Inflammatory macrophage (primary cell): ENCODE measurements around the gene CXXC5.
"Not testable (repeated sequence)": the region's sequence is repeated elsewhere in the genome, so short reads cannot be mapped to it uniquely, and the experiment has no call there.

Source experiments
- DNase-seq, 2 donors: peaks; one replicate each; pipeline ENCODE4 v3.0.0-alpha.2; 2020 to 2022
- total RNA-seq, 18 experiments: gene quantifications; one replicate each; lab custom pipeline; 2026; ENCODE audit warnings: mixed read lengths in 6 of 18, inconsistent platforms in 2 of 18; lab: John Stamatoyannopoulos, UW

Gene CXXC5
- 28.9 to 213 (median 86.7) reads per million in 18 experiments for total RNA-seq

GRCh38 chr5:139648205-139649081, at the start of gene CXXC5:
Gene CXXC5 (plus strand): TSS chr5:139648349. CDS start chr5:139680524, 32,175 bp downstream.
- peak; percentile 70 to 73 for DNase-seq

DNA sequence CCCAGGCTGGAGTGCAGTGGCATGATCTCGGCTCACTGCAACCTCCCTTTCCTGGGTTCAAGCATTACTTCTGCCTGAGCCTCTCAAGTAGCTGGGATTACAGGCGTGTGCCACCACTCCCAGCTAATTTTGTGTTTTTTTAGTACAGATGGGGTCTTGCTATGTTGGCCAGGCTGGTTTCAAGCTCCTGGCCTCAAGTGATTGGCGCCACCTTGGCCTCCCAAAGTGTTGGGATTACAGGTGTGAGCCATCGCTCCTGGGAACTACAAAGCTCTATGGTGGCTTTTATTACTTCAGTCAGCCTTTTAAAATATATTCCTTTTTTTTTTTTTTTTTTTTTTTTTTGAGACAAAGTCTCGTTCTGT, 49.6 kb upstream of the CXXC5 start:
- not testable (repeated sequence) for DNase-seq

GRCh38 chr5:139600336-139600949, 47.7 kb upstream of the CXXC5 start:
- DNase-seq: no peak

DNA sequence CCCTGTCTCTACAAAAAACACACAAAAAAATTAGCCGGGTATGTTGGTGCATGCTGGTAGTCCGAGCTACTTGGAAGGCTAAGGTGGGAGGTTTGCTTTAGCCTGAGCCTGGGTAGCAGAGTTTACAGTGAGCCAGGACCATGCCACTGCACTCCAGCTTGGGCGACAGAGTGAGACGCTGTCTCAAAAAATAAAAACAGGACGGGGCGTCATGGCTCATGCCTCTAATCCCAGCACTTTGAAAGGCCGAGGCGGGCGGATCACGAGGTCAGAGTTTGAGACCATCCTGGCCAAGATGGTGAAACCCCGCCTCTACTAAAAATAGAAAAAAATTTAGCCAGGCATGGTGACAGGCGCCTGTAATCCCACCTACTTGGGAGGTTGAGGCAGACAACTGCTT, 46.7 kb upstream of the CXXC5 start:
- DNase-seq: no peak

GRCh38 chr5:139601948-139602347, 46.2 kb upstream of the CXXC5 start:
- DNase-seq: not testable (repeated sequence)

- no peak for DNase-seq
Observed at GRCh38 chr5:139605887-139606286, 42.3 kb upstream of the CXXC5 start.

DNA sequence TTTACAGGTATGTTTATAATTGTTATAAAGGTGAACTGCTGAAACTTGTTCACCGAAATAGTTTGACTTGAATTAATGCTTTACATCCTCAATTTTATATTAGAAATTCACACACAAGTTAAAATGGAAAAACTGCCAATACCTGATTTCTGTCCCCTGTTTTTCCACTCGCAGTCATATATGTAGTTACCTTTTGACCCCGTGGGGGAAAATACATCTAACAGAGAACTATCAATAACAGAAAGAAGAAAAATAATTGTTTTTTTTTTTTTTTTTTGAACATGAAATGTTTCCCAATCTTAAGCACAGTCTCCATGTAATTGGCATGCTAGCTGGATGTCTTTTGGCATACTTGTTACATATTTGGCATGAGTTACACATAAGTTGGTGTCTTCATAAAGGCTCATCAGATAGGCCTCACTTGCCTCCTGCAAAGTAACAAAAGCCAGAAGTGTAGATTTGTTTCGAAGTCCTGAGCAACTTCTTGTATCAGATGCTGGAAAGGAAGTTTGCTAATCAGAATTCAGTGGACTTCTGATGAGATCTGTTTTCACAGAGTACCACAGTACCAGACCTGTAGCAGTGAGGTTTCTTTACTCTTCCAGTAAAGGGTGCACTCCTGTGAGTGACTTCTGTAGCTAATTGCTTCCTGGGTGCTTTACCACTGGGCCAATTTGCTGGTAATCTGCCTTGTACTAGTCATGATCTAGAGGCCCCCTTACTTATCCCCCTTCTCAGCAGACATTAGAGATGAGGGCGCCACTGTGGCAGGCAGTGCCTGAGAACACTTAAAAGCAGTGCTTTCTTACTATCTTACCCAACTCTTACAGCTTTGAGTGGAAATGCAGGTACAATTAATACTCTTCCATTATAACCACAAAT, 36.2 kb upstream of the CXXC5 start:
- no peak for DNase-seq

- DNase-seq: no peak
Observed at GRCh38 chr5:139619861-139620260, 28.3 kb upstream of the CXXC5 start.

GRCh38 chr5:139625398-139625797, 22.8 kb upstream of the CXXC5 start:
- DNase-seq: not testable (repeated sequence)

- no peak for DNase-seq
Observed at GRCh38 chr5:139630855-139631254, 17.3 kb upstream of the CXXC5 start.

DNA sequence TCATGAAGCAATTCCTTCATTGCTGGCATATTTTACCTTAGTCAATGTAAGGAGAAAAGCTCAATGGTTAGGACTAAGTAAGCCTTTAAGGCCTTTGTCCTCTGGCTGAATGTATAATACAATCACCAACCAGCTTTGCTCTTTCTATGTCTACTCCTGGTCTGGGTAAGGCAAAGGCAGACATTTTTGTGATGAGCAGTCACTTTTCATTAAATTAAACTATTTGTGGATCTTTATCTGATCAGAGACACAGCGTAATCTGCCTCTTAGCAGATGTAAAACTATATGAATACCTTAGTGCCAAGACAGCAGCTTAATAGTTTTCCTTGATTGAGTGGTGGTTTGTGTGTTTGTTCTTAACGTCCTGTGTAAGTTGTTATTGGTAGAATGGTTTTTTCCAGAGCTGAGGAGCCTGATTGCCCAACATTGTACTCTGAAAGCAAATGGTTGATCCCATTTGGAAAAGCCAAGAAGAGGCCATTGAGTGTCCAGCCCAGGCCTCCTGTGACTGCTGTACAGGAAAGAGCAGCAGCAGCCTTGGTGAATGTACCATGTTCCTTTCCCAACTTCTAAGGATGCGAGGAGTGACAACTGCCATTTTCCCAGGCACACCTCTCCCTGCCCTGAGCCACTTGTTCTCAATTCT, 16.5 kb upstream of the CXXC5 start:
- DNase-seq: no peak

DNA sequence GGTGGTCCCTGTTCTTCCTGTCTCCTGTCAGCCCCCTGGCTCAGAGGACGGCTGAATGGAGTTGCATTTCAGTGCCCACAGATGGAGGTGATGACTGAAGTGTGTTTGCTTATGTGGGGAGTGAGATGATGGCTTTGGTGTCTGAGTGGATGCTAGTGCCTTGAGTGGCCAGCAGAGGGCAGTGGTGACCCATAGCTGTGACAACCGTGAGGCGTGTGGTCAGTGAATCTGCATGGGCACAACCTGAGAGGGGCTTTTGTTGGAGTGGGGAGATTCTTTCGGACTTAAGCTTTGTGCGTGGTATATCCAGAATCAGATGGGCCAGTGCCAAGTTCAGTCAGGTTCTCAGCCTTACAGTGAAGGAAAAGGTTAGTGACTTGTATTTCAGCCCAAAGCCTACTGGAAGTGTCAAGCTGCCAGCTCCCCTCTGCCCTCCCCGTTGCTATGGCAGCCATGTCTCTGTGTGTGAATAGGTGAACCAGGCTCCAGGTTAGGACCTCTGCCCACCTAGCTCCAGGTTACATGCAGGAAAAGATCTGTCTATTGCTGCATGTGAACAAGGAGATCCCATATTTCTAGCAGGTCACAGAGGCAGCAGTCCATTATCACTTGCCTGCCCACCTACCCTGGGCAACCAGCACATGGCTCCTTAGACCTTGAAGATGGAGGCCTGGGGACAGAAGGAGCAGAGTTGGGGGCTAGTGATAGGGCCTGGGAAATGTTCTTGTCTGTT, 14.7 kb upstream of the CXXC5 start:
- peak; percentile 70 to 75 for DNase-seq

- DNase-seq: no peak
Observed at GRCh38 chr5:139634028-139634325, 14.2 kb upstream of the CXXC5 start.

DNA sequence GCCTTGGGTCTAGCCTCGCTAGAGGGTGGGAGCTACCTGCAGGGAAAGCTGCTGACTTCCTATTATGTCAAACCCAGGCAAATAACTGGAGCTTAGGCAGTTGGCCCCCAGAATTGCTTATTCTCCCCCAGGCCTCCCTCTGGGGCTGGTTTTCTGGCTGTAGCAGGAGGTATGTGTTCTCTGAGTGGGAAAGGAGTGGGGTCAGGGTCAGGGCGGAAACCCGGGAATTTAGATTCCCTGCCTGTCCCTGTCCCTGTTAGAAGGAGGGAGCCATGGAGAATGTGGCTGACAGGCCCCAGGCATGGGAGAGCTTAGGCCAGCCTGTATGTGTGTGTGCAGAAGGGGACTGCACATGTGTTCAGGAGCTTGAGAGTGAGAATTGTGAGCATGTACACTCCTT, 13.6 kb upstream of the CXXC5 start:
- no peak for DNase-seq

DNA sequence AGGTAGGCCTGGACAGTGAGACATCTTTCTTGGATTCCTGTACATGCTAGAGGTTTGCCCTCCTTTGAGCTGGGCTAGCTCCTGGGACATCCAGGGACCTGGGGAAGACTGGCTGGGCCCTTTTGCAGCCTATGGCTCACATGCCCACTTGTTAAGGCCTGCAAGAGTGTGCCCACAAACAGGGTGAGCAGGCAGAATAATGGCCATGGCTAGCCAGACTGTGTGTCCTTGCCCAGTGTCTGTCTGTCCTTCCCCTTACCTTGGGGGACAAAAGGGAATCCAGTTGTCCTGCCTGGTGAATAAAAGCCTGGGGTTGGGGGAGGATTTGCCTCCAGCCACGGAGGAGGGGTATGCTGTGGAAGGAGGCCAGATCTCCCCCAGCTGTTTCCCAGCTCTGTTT, 13.0 kb upstream of the CXXC5 start:
- no peak for DNase-seq

DNA sequence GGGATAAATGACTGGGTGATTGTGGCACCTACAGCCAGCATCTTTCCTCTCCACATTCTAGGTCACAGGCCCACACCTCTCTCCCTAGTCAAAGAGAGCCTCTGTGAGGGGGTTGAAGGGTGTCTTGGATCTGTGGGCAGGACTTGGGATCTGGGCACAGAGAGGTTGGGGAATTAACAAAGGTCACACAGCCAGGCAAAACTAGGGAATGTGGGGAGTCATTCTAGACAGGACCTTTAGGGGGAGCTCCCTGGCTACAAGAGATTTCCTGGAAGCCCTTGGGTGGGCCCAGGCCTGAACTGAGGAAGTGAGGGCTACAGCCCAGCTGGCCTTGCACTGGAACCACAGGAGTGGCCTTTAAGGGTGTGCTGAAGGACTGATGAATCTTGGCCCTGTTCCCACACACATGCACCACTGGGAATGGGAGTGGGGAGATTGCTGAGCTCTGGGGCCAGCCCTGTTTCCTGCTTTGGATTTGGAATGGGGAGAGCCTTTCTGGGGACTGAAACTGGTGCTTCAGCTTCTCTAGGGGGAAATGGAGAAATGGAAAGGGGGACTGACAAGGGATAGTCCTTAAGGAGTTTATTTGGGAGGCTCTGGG, 12.4 kb upstream of the CXXC5 start:
- peak; percentile 73 to 79 for DNase-seq

GRCh38 chr5:139636207-139636792, 11.8 kb upstream of the CXXC5 start:
- no peak for DNase-seq

DNA sequence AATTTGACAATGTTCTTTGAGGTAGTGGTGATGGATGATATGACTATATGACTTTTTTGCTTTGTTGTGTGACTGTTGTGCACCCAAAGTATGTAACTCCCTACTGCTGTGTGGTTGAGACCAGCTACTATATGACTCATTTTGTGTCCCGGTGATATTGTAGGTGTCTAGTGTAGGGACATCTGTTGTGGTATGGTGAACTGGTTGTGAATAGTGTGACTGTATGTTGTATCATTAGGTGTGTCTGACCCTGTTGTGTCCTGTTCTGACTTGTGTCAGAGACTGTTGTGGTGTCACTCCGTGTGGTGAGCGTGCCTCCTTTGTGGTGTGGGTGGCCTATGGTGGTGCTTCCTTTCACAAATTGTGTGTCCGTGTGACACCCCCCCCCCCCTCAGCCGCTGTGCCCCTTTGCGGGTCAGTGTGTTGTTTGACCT, 11.2 kb upstream of the CXXC5 start:
- DNase-seq: peak in 1 of 2 donors; percentile 18

DNA sequence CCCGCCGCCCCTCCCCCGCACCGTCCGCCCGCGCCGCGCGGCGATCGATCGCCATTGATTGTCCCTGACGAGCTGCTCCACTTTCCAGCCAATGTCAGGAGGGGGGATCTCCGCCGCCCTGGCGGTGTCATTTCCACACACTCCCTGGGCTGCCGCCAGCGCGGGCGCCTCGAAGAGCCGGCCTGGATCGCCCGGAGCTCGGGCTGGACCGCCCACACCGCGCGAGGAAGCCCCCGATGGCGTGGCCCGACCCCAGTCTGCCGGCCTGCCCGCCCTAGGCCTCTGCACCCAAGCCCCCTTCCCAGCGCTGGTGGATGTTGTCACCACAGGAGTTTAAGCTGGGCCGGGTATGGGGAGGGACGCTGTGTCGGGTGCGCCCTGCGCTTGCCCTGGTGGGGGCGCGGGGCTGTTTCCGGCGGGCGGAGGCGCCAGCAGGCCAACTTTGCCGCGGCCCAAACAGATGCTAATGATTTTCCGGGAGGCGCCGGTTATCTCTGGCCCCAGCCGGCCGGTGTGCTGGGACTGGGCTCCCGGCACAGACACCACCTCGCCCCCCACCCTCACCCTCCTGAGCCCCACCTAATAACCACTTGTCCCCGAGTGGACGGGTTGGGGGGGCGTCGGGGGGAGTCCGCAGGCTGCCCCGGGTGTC, 10.6 kb upstream of the CXXC5 start:
- peak; percentile 52 to 67 for DNase-seq

DNA sequence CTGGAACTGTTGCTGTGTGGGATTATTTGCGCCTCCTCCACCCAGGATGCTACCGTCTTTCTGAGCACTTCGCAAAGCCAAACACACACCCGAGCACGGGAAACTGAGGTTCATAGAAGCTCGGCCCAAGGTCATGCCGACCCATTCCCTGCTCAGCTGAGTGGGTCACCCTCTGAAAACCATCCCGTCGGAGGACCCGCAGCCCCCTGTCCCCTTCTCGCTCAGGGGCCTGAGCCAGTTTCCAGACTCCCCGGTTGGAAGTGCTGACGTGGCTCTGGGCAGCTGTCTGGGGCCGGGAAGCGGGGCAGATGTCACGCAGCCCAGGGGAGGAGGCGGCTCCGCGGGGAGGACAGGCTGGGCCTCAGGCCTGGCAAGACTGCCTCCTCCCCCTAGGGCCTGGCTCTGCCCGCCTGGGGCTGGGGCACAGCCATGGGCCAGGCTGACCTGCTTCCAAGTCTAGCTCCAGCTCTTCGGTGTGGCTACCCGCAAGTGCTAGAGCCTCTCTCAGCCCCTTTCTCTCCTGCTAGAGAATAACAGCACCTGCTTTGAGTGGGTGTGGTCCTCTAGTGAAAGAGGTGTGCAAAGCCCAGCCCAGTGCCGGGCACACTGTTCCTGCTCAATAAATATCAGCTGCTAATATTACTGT, 9.9 kb upstream of the CXXC5 start:
- DNase-seq: peak; percentile 52 to 70
